CD4-positive, alpha-beta T cell treated with Interleukin-15 for 1 hour (primary cell): Measurements from ENCODE around the gene TMA7.
A peak's percentile ranks its signal among the peaks of the same experiment; 100 is the strongest.
"Not testable (repeated sequence)": the region's sequence is repeated elsewhere in the genome, so short reads cannot be mapped to it uniquely, and the experiment has no call there.

ENCODE experiments used
- DNase-seq: peaks from one replicate; pipeline ENCODE4 v3.0.0-alpha.2; 2020

The TMA7 gene

GRCh38 chr3:48470286-48470685 is 30.2 kb downstream of the TMA7 start:
- DNase-seq: no peak

- DNase-seq: no peak
Measured at GRCh38 chr3:48472673-48472922, 32.5 kb downstream of the TMA7 start.

- DNase-seq: peak; percentile 97
Measured at GRCh38 chr3:48472923-48473616, 33.0 kb downstream of the TMA7 start.

GRCh38 chr3:48473617-48473952 is 33.5 kb downstream of the TMA7 start:
- DNase-seq: no peak

GRCh38 chr3:48474031-48474430 is 34.0 kb downstream of the TMA7 start:
- not testable (repeated sequence) for DNase-seq

- no peak for DNase-seq
Measured at GRCh38 chr3:48474619-48475018, 34.6 kb downstream of the TMA7 start.

GRCh38 chr3:48475188-48475587 is 35.1 kb downstream of the TMA7 start:
- DNase-seq: no peak

- DNase-seq: no peak
Measured at GRCh38 chr3:48476426-48477053, 36.5 kb downstream of the TMA7 start.

- no peak for DNase-seq
Measured at GRCh38 chr3:48477959-48478520, 38.0 kb downstream of the TMA7 start.

- DNase-seq: peak; percentile 52
Measured at GRCh38 chr3:48478626-48479555, 38.8 kb downstream of the TMA7 start.

GRCh38 chr3:48480891-48481290 is 40.8 kb downstream of the TMA7 start:
- not testable (repeated sequence) for DNase-seq

GRCh38 chr3:48482822-48483221 is 42.8 kb downstream of the TMA7 start:
- not testable (repeated sequence) for DNase-seq

GRCh38 chr3:48486952-48487351 is 46.9 kb downstream of the TMA7 start:
- DNase-seq: no peak

- no peak for DNase-seq
Measured at GRCh38 chr3:48492461-48493202, 52.6 kb downstream of the TMA7 start.

GRCh38 chr3:48493203-48493501 is 53.1 kb downstream of the TMA7 start:
- no peak for DNase-seq
